ENCODE data around the gene ZNF878. TPM values are rescaled to one million over a fixed set of nuclear protein-coding genes. Genes with fewer than 3 reads are reported as not detected.

Gene ZNF878
- total RNA-seq, 4 donors from 2014 or later, result not detected

DNA sequence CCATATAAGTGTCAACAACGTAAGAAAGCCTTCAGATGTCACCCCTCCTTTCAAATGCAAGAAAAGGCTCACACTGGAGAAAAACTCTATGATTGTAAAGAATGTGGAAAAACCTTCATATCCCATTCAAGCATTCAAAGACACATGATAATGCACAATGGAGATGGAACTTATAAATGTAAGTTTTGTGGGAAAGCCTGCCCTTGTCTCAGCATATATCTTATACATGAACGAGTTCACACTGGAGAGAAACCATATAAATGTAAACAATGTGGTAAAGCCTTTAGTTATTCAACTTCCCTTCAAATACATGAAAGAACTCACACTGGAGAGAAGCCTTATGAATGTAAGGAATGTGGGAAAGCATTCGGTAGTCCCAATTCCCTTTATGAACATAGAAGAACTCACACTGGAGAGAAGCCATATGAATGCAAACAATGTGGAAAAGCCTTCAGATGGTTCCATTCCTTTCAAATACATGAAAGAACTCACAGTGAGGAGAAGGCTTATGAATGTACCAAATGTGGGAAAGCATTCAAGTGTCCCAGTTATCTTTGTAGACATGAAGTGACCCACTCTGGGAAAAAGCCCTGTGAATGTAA lies 22.9 kb upstream of the ZNF878 start:
- Histone ChIP-seq H3K27me3 (no peaks in the 10 kb centered on the region), H3K27ac (no peak overlapping the region), H3K36me3 (peaks cover 7 to 65% (median 12%) of the 10 kb centered on the region in 3 donors), H3K4me1 (no peaks in the 10 kb centered on the region), H3K4me3 (no peak overlapping the region), H3K9me3 (peaks cover 0 to 95% (median 37%) of the 10 kb centered on the region in 4 donors)
- DNase-seq, result no peak
- no peak for TF ChIP-seq POLR2A (IDR thresholded peaks at IDR 0.05)
- TF ChIP-seq, protein P1, sequence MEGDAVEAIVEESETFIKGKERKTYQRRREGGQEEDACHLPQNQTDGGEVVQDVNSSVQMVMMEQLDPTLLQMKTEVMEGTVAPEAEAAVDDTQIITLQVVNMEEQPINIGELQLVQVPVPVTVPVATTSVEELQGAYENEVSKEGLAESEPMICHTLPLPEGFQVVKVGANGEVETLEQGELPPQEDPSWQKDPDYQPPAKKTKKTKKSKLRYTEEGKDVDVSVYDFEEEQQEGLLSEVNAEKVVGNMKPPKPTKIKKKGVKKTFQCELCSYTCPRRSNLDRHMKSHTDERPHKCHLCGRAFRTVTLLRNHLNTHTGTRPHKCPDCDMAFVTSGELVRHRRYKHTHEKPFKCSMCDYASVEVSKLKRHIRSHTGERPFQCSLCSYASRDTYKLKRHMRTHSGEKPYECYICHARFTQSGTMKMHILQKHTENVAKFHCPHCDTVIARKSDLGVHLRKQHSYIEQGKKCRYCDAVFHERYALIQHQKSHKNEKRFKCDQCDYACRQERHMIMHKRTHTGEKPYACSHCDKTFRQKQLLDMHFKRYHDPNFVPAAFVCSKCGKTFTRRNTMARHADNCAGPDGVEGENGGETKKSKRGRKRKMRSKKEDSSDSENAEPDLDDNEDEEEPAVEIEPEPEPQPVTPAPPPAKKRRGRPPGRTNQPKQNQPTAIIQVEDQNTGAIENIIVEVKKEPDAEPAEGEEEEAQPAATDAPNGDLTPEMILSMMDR (IDR thresholded peaks at IDR 0.05), result no peak

DNA sequence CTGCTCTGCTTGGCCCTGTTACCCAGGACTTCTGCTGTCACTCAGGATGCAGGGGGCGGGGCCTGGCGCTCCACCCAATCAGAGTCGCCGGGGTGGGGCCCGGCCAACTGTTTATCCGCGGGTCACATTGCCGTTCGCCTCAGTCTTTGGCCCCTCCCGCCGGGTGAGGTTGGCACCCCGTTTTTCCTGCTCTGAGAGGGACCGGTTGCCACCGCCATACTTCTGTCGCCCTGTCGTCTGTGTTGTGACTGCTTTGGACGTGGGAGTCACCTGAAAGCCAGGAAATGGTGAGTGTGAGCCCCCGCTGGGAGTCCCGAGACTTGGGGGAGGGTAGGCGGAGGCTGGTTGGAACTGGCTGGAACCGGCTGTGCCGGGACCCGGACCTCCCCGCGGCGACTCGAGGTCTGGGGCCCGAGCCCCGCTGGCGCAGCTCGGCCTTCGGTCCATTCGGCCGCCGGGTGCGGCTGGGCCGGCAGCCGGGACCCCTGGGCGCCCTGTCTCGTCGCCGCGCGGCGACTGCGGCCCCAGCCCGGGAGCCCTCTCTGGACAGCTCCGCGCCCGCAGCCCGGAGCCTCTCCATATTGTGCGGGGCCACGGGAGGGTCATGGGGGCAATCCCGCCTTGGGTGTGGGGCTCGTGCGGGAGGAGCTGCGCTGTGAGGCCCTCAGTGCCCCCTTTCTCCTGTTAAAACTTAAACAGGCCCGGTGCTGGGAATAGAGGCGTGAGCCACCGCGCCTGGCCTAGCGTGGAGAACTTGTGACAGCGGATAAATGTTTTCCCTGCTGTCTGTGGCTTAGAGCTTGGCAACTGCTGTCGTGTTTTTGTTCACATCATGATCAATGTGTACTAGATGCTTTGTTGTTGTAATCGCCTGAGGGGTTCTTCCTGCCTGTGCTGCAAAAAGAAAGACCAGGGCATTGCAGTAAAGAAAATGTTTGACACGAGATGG lies 12.1 kb upstream of the ZNF878 start, which contains the start of gene ZNF844:
Gene ZNF844 (plus strand): TSS at position 142 of the 949 bp plus-strand sequence. CDS start 143 bp downstream, at position 285.
- H3K27me3 ChIP-seq, result no peaks in the 10 kb centered on the region
- TF ChIP-seq POLR2A (IDR thresholded peaks at IDR 0.05), result peak; percentile 87 to 94
- TF ChIP-seq, protein P1 (IDR thresholded peaks at IDR 0.05), result no peak
- peaks cover 0 to 7% (median 0%) of the 10 kb centered on the region in 3 donors for H3K36me3 ChIP-seq
- DNase-seq, result peak; percentile 97 to 98 (median 98)
- H3K4me1 ChIP-seq, result peaks cover 0 to 10% (median 1%) of the 10 kb centered on the region in 4 donors
- peak within 1 kb of the TSS; percentile 87 to 94 (median 90) for H3K27ac ChIP-seq
- peaks cover 0 to 40% (median 0%) of the 10 kb centered on the region in 4 donors for H3K9me3 ChIP-seq
- peak within 1 kb of the TSS; percentile 76 to 95 (median 86) for H3K4me3 ChIP-seq

DNA sequence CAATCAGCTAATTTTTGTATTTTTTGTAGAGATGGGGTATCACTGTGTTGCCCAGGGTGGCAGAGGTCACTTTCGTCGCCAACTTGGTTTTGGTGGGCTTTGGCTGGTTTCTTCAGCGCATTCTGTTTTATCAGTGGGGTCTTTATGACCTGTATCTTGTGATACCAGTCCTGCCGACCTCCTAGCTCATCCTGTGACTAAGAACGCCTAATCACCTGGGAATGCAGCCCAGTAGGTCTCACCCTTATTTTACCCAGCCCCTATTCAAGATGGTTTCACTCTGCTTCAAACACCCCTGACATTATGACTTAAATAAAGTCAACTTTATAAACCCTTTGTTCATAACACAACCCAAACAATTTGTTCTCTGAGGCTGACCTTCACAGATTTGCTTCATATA lies 3.0 kb upstream of the ZNF878 start:
- DNase-seq, result no peak
- no peaks in the 10 kb centered on the region for H3K27me3 ChIP-seq
- no peak overlapping the region for H3K4me3 ChIP-seq
- no peaks in the 10 kb centered on the region for H3K9me3 ChIP-seq
- peaks cover 0 to 11% (median 2%) of the 10 kb centered on the region in 4 donors for H3K4me1 ChIP-seq
- TF ChIP-seq, protein P1 (IDR thresholded peaks at IDR 0.05), result no peak
- TF ChIP-seq POLR2A (IDR thresholded peaks at IDR 0.05), result no peak
- no peak overlapping the region for H3K27ac ChIP-seq
- H3K36me3 ChIP-seq, result no peaks in the 10 kb centered on the region

DNA sequence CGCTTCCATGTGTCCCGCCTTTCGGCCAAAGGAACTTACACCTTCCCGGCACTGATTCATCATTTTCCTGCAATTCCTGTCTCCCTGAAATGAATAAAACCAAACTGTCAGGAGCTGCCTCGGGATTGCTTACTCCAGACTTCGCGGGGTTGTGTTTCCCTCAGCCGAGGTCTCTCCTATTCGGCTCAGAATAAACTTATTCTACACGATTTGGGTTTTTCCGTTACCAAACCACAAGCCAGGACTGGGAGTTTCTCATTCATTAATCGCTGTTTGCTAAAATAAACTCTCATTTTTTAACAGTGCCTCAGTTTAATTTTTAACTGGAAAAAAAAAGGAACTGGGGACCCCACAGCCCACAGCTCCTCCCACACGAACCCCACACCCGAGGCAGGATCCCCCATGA lies 667 bp downstream of the ZNF878 start:
- H3K36me3 ChIP-seq, result no peaks in the 10 kb centered on the region

DNA sequence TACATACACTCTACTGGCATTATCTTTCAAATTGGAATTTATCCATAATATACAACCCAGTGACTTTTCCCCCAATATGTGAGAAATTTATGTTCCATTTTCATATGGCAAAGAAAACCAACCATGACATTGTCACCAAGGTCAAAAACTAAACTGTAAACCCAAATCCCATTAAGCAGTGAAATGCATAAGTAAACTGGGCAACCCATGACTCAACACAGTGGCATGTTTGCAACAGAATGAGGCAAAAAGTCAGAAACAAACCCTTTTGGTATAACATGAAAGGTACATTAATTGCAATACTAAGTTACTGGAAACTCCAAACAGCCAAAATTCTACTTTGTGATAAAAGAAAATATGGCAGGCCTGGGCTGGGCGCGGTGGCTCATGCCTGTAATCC lies 4.9 kb downstream of the ZNF878 start:
- no peak overlapping the region for H3K4me3 ChIP-seq

More for the DNA sequence above, 667 bp downstream of the ZNF878 start:
- no peaks in the 10 kb centered on the region for H3K27me3 ChIP-seq
- peaks cover 0 to 11% (median 2%) of the 10 kb centered on the region in 4 donors for H3K4me1 ChIP-seq
- H3K27ac ChIP-seq, result peak overlapping the region in 3 of 4 donors; percentile 27 to 70 (median 64)
- DNase-seq, result no peak
- TF ChIP-seq, protein P1 (IDR thresholded peaks at IDR 0.05), result no peak
- no peak for TF ChIP-seq POLR2A (IDR thresholded peaks at IDR 0.05)
- H3K4me3 ChIP-seq, result peak overlapping the region; percentile 55 to 73 (median 61)
- H3K9me3 ChIP-seq, result no peaks in the 10 kb centered on the region

More for the DNA sequence above, 4.9 kb downstream of the ZNF878 start:
- DNase-seq, result no peak
- Histone ChIP-seq H3K27ac (no peak overlapping the region), H3K36me3 (no peaks in the 10 kb centered on the region), H3K9me3 (peaks cover 0 to 26% (median 6%) of the 10 kb centered on the region in 4 donors), H3K4me1 (peaks cover 0 to 11% (median 0%) of the 10 kb centered on the region in 4 donors), H3K27me3 (no peaks in the 10 kb centered on the region)
- TF ChIP-seq, protein P1 (IDR thresholded peaks at IDR 0.05), result no peak
- TF ChIP-seq POLR2A (IDR thresholded peaks at IDR 0.05), result no peak
